Neural progenitor cell (in vitro differentiated cells): ENCODE measurements around the gene PDE3A.

Experiments used
- EZH2 ChIP-seq: fragments of 200-600 bp; sonication (generic); IDR thresholded peaks from 2 replicates; pipeline ENCODE4 v1.6.1; 2017; ENCODE audit warnings: antibody characterized with exemption, mild to moderate bottlenecking, moderate library complexity
- EZH2phosphoT487 ChIP-seq: fragments of 200-600 bp; sonication (generic); IDR thresholded peaks from 2 replicates; pipeline ENCODE4 v1.6.1; 2017; ENCODE audit warnings: antibody characterized with exemption
- TF ChIP-seq, protein P1 (sequence below): fragments of 200-600 bp; sonication (generic); IDR thresholded peaks from 2 replicates; pipeline ENCODE4 v1.5.1; 2017; ENCODE audit warnings: antibody characterized with exemption, mild to moderate bottlenecking

DNA sequence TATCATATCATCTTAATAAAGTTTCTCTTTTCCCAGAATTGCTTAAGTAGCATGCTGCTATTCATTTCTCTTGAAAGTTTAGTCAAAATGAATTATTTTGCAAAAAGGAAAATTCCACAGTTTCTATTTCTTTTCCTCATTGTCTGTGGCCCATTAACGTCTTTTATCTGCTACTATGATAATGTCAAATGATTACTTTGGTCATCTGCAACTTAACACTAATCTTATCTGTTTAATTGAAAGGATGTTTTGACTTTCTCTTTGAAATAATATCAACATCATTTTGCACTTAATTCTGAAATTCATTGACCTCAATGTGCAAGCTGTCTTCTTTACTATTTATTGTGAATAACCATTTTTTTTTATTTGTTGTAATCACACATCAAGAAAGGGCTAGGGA, 180.3 kb downstream of the PDE3A start:
- no peak for TF ChIP-seq EZH2
- TF ChIP-seq, protein P1, sequence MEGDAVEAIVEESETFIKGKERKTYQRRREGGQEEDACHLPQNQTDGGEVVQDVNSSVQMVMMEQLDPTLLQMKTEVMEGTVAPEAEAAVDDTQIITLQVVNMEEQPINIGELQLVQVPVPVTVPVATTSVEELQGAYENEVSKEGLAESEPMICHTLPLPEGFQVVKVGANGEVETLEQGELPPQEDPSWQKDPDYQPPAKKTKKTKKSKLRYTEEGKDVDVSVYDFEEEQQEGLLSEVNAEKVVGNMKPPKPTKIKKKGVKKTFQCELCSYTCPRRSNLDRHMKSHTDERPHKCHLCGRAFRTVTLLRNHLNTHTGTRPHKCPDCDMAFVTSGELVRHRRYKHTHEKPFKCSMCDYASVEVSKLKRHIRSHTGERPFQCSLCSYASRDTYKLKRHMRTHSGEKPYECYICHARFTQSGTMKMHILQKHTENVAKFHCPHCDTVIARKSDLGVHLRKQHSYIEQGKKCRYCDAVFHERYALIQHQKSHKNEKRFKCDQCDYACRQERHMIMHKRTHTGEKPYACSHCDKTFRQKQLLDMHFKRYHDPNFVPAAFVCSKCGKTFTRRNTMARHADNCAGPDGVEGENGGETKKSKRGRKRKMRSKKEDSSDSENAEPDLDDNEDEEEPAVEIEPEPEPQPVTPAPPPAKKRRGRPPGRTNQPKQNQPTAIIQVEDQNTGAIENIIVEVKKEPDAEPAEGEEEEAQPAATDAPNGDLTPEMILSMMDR = no peak
- no peak for TF ChIP-seq EZH2phosphoT487
